GM23338 (cell line): ENCODE data around the gene KRTAP10-6. TPM values are rescaled to one million over a fixed set of nuclear protein-coding genes. Genes with fewer than 3 reads are reported as not detected.
"Not testable (repeated sequence)": the region's sequence is repeated elsewhere in the genome, so short reads cannot be mapped to it uniquely, and the experiment has no call there.

Experiments used
- ATAC-seq: fragments of 200-7000 bp; cut with Tn5 transposase; 3 replicates; pipeline ENCODE4 v1.9.1; 2020
- DNase-seq: peaks from one replicate; pipeline ENCODE4 v3.0.0-alpha.2; 2015; ENCODE audit warnings: low spot score
- H2AFZ ChIP-seq: fragments of 200-600 bp; sonication (generic); 2 replicates; pipeline ENCODE4 v1.8.0; 2016; ENCODE audit warnings: antibody characterized with exemption, mild to moderate bottlenecking, moderate library complexity
- H3F3A ChIP-seq: fragments of 200-600 bp; sonication (generic); replicated peaks from 2 replicates; pipeline ENCODE4 v1.8.0; 2017; ENCODE audit warnings: antibody characterized with exemption, mixed run types, low read depth
- H3K27ac ChIP-seq: fragments of 200-600 bp; sonication (generic); 2 replicates; pipeline ENCODE4 v1.6.1; 2016; ENCODE audit warnings: low read depth
- H3K27me3 ChIP-seq: fragments of 200-600 bp; sonication (generic); 2 replicates; pipeline ENCODE4 v1.8.0; 2016; ENCODE audit warnings: mild to moderate bottlenecking, mixed run types, moderate library complexity; ENCODE audit not compliant: insufficient read depth
- H3K36me3 ChIP-seq: fragments of 200-600 bp; sonication (generic); 2 replicates; pipeline ENCODE4 v1.8.0; 2016; ENCODE audit warnings: mild to moderate bottlenecking; ENCODE audit not compliant: insufficient read depth
- H3K4me1 ChIP-seq: fragments of 200-600 bp; sonication (generic); 2 replicates; pipeline ENCODE4 v1.8.0; 2016; ENCODE audit warnings: mild to moderate bottlenecking, moderate library complexity; ENCODE audit not compliant: insufficient read depth
- H3K4me2 ChIP-seq: fragments of 200-600 bp; sonication (generic); 2 replicates; pipeline ENCODE4 v1.7.1; 2017; ENCODE audit warnings: mixed run types
- H3K4me3 ChIP-seq: fragments of 200-600 bp; sonication (generic); 2 replicates; pipeline ENCODE4 v1.6.1; 2016; ENCODE audit warnings: mixed run types
- H3K79me2 ChIP-seq: fragments of 200-600 bp; sonication (generic); replicated peaks from 2 replicates; pipeline ENCODE4 v1.8.0; 2017; ENCODE audit warnings: mild to moderate bottlenecking; ENCODE audit not compliant: insufficient read depth
- H3K9me2 ChIP-seq: fragments of 200-600 bp; sonication (generic); 2 replicates; pipeline ENCODE4 v1.8.0; 2017; ENCODE audit not compliant: insufficient read depth
- H4K20me1 ChIP-seq: fragments of 200-600 bp; sonication (generic); replicated peaks from 2 replicates; pipeline ENCODE4 v1.8.0; 2017; ENCODE audit warnings: mild to moderate bottlenecking; ENCODE audit not compliant: insufficient read depth
- H3K27ac Mint-ChIP-seq: 2 replicates; pipeline ENCODE4 v1.8.0; 2020; ENCODE audit warnings: inconsistent platforms, mild to moderate bottlenecking, moderate library complexity, mixed read lengths
- H3K27me3 Mint-ChIP-seq: 3 replicates; pipeline ENCODE4 v1.8.0; 2022; ENCODE audit warnings: low read depth, mild to moderate bottlenecking, moderate library complexity, mixed read lengths, inconsistent platforms; ENCODE audit not compliant: insufficient read depth, poor library complexity
- H3K36me3 Mint-ChIP-seq: 3 replicates; pipeline ENCODE4 v1.8.0; 2021; ENCODE audit warnings: low read depth, mild to moderate bottlenecking, inconsistent platforms, moderate library complexity, mixed read lengths
- H3K4me1 Mint-ChIP-seq: 3 replicates; pipeline ENCODE4 v1.8.0; 2020; ENCODE audit warnings: mild to moderate bottlenecking, inconsistent platforms, mixed read lengths
- H3K4me3 Mint-ChIP-seq: 3 replicates; pipeline ENCODE4 v1.8.0; 2021; ENCODE audit warnings: moderate library complexity, mild to moderate bottlenecking, inconsistent platforms, mixed read lengths
- H3K9me3 Mint-ChIP-seq: 3 replicates; pipeline ENCODE4 v1.8.0; 2020; ENCODE audit warnings: moderate library complexity, mild to moderate bottlenecking, inconsistent platforms, mixed read lengths
- CREB1 ChIP-seq: fragments of 250-450 bp; sonication (Bioruptor Pico); IDR thresholded peaks from 2 replicates; pipeline ENCODE4 v1.5.0; 2020; ENCODE audit warnings: low read depth, mild to moderate bottlenecking, moderate library complexity
- ETS1 ChIP-seq: IDR thresholded peaks from 2 replicates; pipeline ENCODE4 v1.6.1; 2016; ENCODE audit warnings: antibody characterized with exemption
- EZH2 ChIP-seq: fragments of 200-600 bp; sonication (generic); IDR thresholded peaks from one replicate; pipeline ENCODE4 v1.8.0; 2017; ENCODE audit warnings: antibody characterized with exemption, mild to moderate bottlenecking, low read depth; ENCODE audit not compliant: unreplicated experiment
- EZH2phosphoT487 ChIP-seq: fragments of 200-600 bp; sonication (generic); IDR thresholded peaks from one replicate; pipeline ENCODE4 v1.8.1; 2018; ENCODE audit warnings: antibody characterized with exemption; ENCODE audit not compliant: unreplicated experiment
- ZNF114 ChIP-seq: fragments of 250-450 bp; sonication (Bioruptor Pico); IDR thresholded peaks from 2 replicates; pipeline ENCODE4 v1.5.0; 2020; ENCODE audit warnings: mild to moderate bottlenecking, moderate library complexity
- ZNF331 ChIP-seq: fragments of 250-450 bp; sonication (Bioruptor Pico); IDR thresholded peaks from 2 replicates; pipeline ENCODE4 v1.5.0; 2020; ENCODE audit warnings: low read depth, mild to moderate bottlenecking, moderate library complexity
- polyA plus RNA-seq: library from polyadenylated mRNA; unstranded; fragments of >200 nt; fragmentation: Nextera tagmentation; extraction: Ambion mirVana; gene quantifications from 2 replicates; pipeline ENCODE4 v1.2.1, GENCODE V29; 2016
- total RNA-seq: library from RNA; depleted of rRNA; stranded (reverse); fragments of >200 nt; shearing (Covaris generic); gene quantifications from 2 replicates; pipeline ENCODE4 v1.2.3, GENCODE V29; 2014
- TF ChIP-seq, protein P1 (sequence below): fragments of 250-450 bp; sonication (Bioruptor Pico); IDR thresholded peaks from 2 replicates; pipeline ENCODE4 v1.5.0; 2020; ENCODE audit warnings: mild to moderate bottlenecking, moderate library complexity

KRTAP10-6 gene
- total and polyA plus RNA-seq, 2 experiments from 2014 or later = not detected

DNA sequence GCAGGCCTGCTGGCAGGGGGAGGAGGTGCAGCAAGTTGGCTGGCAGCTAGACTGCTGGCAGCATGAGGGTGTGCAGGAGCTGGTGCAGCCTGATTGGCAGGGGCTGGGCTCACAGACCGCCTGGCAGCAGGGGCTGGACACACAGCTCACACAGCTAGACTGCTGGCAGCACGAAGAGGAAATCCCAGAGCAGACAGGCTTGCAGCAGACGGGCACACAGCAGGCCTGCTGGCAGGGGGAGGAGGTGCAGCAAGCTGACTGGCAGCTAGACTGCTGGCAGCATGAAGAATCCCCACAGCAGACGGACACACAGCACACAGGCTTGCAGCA lies 539 bp downstream of the KRTAP10-6 start:
- not testable (repeated sequence) for H3K4me3 Mint-ChIP-seq, DNase-seq, H3K4me3 ChIP-seq, H3K9me3 Mint-ChIP-seq, H3K36me3 Mint-ChIP-seq, H4K20me1 ChIP-seq, H3K9me2 ChIP-seq, H2AFZ ChIP-seq, H3K27ac Mint-ChIP-seq, H3K4me2 ChIP-seq, H3F3A ChIP-seq, H3K27me3 Mint-ChIP-seq, H3K36me3 ChIP-seq, ATAC-seq, H3K27ac ChIP-seq, H3K27me3 ChIP-seq, H3K79me2 ChIP-seq
- peaks cover 13% of the 10 kb centered on the region for H3K4me1 ChIP-seq
- H3K4me1 Mint-ChIP-seq = peaks cover 14% of the 10 kb centered on the region

GRCh38 chr21:44590897-44591800 lies 1.2 kb downstream of the KRTAP10-6 start:
- H3K79me2 ChIP-seq, H3K9me2 ChIP-seq, DNase-seq, H3K36me3 ChIP-seq, H3F3A ChIP-seq, H3K27me3 Mint-ChIP-seq, H2AFZ ChIP-seq, H3K9me3 Mint-ChIP-seq, H3K4me3 ChIP-seq, H3K36me3 Mint-ChIP-seq, H3K4me3 Mint-ChIP-seq, H4K20me1 ChIP-seq, H3K27ac Mint-ChIP-seq, ATAC-seq, H3K4me2 ChIP-seq, H3K27me3 ChIP-seq, H3K27ac ChIP-seq: not testable (repeated sequence)
- H3K4me1 Mint-ChIP-seq = peaks cover 14% of the 10 kb centered on the region
- H3K4me1 ChIP-seq = peaks cover 13% of the 10 kb centered on the region

DNA sequence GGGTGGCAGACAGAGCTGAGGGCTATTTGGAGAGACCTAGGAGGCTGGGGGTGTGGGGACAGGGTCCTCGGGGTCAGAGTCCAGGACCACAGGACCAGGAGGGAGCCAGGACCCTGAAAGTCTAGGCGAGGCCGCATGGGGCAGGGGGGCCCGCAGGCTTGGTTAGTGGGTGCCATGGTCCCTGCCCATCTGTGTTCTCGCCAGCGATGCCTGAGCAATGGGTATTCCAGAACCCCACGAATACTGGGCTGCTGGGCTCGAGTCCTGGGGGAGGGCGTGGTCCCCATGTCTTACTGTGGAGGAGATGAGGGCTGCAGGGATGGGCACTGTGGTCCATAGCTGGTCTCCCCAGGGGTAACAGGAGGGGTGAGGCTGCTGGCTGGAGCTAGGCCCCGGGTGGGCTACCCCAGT lies 2.0 kb downstream of the KRTAP10-6 start:
- ATAC-seq = no peak
- H3K9me3 Mint-ChIP-seq = no peaks in the 10 kb centered on the region; the same call in 2 of the 3 replicates
- TF ChIP-seq, protein P1, sequence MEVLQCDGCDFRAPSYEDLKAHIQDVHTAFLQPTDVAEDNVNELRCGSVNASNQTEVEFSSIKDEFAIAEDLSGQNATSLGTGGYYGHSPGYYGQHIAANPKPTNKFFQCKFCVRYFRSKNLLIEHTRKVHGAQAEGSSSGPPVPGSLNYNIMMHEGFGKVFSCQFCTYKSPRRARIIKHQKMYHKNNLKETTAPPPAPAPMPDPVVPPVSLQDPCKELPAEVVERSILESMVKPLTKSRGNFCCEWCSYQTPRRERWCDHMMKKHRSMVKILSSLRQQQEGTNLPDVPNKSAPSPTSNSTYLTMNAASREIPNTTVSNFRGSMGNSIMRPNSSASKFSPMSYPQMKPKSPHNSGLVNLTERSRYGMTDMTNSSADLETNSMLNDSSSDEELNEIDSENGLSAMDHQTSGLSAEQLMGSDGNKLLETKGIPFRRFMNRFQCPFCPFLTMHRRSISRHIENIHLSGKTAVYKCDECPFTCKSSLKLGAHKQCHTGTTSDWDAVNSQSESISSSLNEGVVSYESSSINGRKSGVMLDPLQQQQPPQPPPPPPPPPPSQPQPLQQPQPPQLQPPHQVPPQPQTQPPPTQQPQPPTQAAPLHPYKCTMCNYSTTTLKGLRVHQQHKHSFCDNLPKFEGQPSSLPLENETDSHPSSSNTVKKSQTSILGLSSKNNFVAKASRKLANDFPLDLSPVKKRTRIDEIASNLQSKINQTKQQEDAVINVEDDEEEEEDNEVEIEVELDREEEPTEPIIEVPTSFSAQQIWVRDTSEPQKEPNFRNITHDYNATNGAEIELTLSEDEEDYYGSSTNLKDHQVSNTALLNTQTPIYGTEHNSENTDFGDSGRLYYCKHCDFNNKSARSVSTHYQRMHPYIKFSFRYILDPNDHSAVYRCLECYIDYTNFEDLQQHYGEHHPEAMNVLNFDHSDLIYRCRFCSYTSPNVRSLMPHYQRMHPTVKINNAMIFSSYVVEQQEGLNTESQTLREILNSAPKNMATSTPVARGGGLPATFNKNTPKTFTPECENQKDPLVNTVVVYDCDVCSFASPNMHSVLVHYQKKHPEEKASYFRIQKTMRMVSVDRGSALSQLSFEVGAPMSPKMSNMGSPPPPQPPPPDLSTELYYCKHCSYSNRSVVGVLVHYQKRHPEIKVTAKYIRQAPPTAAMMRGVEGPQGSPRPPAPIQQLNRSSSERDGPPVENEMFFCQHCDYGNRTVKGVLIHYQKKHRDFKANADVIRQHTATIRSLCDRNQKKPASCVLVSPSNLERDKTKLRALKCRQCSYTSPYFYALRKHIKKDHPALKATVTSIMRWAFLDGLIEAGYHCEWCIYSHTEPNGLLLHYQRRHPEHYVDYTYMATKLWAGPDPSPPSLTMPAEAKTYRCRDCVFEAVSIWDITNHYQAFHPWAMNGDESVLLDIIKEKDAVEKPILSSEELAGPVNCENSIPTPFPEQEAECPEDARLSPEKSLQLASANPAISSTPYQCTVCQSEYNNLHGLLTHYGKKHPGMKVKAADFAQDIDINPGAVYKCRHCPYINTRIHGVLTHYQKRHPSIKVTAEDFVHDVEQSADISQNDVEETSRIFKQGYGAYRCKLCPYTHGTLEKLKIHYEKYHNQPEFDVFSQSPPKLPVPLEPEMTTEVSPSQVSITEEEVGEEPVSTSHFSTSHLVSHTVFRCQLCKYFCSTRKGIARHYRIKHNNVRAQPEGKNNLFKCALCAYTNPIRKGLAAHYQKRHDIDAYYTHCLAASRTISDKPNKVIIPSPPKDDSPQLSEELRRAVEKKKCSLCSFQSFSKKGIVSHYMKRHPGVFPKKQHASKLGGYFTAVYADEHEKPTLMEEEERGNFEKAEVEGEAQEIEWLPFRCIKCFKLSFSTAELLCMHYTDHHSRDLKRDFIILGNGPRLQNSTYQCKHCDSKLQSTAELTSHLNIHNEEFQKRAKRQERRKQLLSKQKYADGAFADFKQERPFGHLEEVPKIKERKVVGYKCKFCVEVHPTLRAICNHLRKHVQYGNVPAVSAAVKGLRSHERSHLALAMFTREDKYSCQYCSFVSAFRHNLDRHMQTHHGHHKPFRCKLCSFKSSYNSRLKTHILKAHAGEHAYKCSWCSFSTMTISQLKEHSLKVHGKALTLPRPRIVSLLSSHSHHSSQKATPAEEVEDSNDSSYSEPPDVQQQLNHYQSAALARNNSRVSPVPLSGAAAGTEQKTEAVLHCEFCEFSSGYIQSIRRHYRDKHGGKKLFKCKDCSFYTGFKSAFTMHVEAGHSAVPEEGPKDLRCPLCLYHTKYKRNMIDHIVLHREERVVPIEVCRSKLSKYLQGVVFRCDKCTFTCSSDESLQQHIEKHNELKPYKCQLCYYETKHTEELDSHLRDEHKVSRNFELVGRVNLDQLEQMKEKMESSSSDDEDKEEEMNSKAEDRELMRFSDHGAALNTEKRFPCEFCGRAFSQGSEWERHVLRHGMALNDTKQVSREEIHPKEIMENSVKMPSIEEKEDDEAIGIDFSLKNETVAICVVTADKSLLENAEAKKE (CRISPR knock-in tag) = no peak
- TF ChIP-seq ETS1 (no peak), EZH2 (no peak), ZNF331 (CRISPR knock-in tag) (no peak), EZH2phosphoT487 (no peak), CREB1 (no peak), ZNF114 (CRISPR knock-in tag) (no peak)

More for the DNA sequence above, 2.0 kb downstream of the KRTAP10-6 start:
- peaks cover 14% of the 10 kb centered on the region for H3K4me1 Mint-ChIP-seq
- no peaks in the 10 kb centered on the region for H4K20me1 ChIP-seq
- no peak overlapping the region for H3K4me2 ChIP-seq
- H3K36me3 ChIP-seq = no peaks in the 10 kb centered on the region
- no peaks in the 10 kb centered on the region for H3K9me2 ChIP-seq
- H3K4me3 Mint-ChIP-seq = no peak overlapping the region
- 0 out of 2 replicates have a peak, but pooled peaks cover 4% of the 10 kb centered on the region for H3F3A ChIP-seq
- peaks cover 13% of the 10 kb centered on the region for H3K4me1 ChIP-seq
- no peaks in the 10 kb centered on the region for H3K79me2 ChIP-seq
- H3K27ac Mint-ChIP-seq = no peak overlapping the region
- no peak overlapping the region for H3K4me3 ChIP-seq
- no peak overlapping the region for H3K27ac ChIP-seq
- H2AFZ ChIP-seq = no peak overlapping the region
- H3K27me3 ChIP-seq = no peaks in the 10 kb centered on the region
- DNase-seq = no peak
- H3K36me3 Mint-ChIP-seq = no peaks in the 10 kb centered on the region; the same call in 2 of the 3 replicates
- peaks cover 7% of the 10 kb centered on the region for H3K27me3 Mint-ChIP-seq
